ENCODE results near the gene RAG2.

DNA sequence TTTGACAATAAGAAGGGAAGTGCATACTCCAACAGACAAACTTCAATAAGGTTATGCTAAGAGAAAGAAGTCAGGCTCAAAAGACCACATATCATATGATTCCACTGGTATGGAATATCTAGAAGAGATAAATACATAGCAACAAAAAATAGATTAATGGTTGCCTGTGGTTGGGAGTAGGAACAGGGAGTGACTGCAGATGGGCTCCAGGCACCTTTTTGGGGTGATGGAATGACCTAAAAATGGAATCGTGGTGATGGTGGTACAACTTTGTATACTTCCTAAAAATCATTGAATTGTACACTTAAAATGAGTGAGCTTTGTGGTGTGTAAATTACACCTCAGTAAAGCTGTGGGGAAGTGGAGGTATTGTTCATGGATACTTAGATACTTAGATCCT is 29.0 kb upstream of the RAG2 start:
- TF ChIP-seq CTCF (IDR thresholded peaks at IDR 0.05; ENCODE audit: low read length) (no peak), EZH2 (IDR thresholded peaks at IDR 0.05; ENCODE audit: borderline replicate concordance, low read length) (no peak)
